Measurements from ENCODE around the gene MEGF10. TPM values are rescaled to one million over a fixed set of nuclear protein-coding genes. Genes with fewer than 3 reads are reported as not detected.

MEGF10 gene
- total RNA-seq, 1 donor from 2014 or later, result 13.3 TPM

- TF ChIP-seq, protein P1, sequence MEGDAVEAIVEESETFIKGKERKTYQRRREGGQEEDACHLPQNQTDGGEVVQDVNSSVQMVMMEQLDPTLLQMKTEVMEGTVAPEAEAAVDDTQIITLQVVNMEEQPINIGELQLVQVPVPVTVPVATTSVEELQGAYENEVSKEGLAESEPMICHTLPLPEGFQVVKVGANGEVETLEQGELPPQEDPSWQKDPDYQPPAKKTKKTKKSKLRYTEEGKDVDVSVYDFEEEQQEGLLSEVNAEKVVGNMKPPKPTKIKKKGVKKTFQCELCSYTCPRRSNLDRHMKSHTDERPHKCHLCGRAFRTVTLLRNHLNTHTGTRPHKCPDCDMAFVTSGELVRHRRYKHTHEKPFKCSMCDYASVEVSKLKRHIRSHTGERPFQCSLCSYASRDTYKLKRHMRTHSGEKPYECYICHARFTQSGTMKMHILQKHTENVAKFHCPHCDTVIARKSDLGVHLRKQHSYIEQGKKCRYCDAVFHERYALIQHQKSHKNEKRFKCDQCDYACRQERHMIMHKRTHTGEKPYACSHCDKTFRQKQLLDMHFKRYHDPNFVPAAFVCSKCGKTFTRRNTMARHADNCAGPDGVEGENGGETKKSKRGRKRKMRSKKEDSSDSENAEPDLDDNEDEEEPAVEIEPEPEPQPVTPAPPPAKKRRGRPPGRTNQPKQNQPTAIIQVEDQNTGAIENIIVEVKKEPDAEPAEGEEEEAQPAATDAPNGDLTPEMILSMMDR (conservative IDR thresholded peaks at IDR 0.05), result no peak
- Mint-ChIP-seq H3K27me3 (peaks cover under 1% of the 10 kb centered on the region), H3K9me3 (no peaks in the 10 kb centered on the region), H3K27ac (no peak overlapping the region), H3K4me3 (no peak overlapping the region), H3K4me1 (ENCODE audit: unreplicated experiment) (peaks cover 6% of the 10 kb centered on the region), H3K36me3 (no peaks in the 10 kb centered on the region)
- no peak for DNase-seq (ENCODE audit: extremely low spot score, unreplicated experiment)
Observed at GRCh38 chr5:127308945-127309344, 18.3 kb downstream of the MEGF10 start.

DNA sequence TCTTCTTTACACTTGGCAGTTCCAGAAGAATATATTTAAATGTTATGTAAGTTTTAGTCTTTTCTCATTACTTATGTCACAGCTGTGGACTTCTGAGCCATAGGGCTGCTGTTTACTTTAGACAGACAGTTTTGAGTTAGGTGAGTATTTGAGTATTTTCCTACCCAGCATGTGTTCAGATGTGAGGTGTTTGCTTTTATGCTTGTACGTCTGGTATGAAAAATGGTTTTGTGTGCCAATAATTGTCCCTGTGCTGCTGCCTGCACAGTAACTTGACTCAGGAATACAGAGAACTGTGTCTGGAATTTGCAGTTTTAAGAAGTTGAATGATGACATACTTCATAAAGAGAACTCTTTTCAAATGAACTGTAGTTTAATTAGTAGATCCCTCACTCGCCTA is 20.8 kb downstream of the MEGF10 start:
- H3K4me1 Mint-ChIP-seq (ENCODE audit: unreplicated experiment), result peaks cover 6% of the 10 kb centered on the region
- H3K36me3 Mint-ChIP-seq, result no peaks in the 10 kb centered on the region
- no peaks in the 10 kb centered on the region for H3K9me3 Mint-ChIP-seq
- peaks cover 3% of the 10 kb centered on the region for H3K27me3 Mint-ChIP-seq
- H3K4me3 Mint-ChIP-seq, result no peak overlapping the region
- no peak for DNase-seq (ENCODE audit: extremely low spot score, unreplicated experiment)
- TF ChIP-seq, protein P1 (conservative IDR thresholded peaks at IDR 0.05), result no peak
- no peak overlapping the region for H3K27ac Mint-ChIP-seq

- H3K36me3 Mint-ChIP-seq, result no peaks in the 10 kb centered on the region
- no peak overlapping the region for H3K27ac Mint-ChIP-seq
- peaks cover 6% of the 10 kb centered on the region for H3K4me1 Mint-ChIP-seq (ENCODE audit: unreplicated experiment)
- DNase-seq (ENCODE audit: extremely low spot score, unreplicated experiment), result no peak
- no peaks in the 10 kb centered on the region for H3K9me3 Mint-ChIP-seq
- peaks cover 3% of the 10 kb centered on the region for H3K27me3 Mint-ChIP-seq
- TF ChIP-seq, protein P1 (conservative IDR thresholded peaks at IDR 0.05), result no peak
- no peak overlapping the region for H3K4me3 Mint-ChIP-seq
Observed at GRCh38 chr5:127311781-127312525, 21.4 kb downstream of the MEGF10 start.

DNA sequence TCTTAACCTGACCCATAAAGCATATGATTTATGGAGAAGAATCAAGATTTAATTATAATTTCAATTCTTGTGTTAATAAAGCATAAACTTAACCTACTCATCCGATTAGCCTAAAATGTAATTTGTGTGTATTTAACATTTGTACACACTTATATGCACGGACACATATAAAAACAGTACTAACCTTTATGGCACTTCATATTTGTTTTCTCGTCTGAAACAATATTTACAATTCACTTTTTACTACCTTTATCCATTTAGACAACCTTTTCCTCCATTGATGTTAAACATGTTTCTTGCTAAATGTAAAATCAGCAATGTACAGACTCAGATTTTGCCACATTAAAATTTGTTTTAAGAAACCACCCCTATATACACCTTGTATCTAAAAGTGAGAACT is 22.8 kb downstream of the MEGF10 start:
- Mint-ChIP-seq H3K4me3 (no peak overlapping the region), H3K27ac (no peak overlapping the region), H3K4me1 (ENCODE audit: unreplicated experiment) (peaks cover 6% of the 10 kb centered on the region), H3K9me3 (no peaks in the 10 kb centered on the region), H3K36me3 (no peaks in the 10 kb centered on the region), H3K27me3 (peaks cover 3% of the 10 kb centered on the region)
- TF ChIP-seq, protein P1 (conservative IDR thresholded peaks at IDR 0.05), result no peak
- DNase-seq (ENCODE audit: extremely low spot score, unreplicated experiment), result no peak

DNA sequence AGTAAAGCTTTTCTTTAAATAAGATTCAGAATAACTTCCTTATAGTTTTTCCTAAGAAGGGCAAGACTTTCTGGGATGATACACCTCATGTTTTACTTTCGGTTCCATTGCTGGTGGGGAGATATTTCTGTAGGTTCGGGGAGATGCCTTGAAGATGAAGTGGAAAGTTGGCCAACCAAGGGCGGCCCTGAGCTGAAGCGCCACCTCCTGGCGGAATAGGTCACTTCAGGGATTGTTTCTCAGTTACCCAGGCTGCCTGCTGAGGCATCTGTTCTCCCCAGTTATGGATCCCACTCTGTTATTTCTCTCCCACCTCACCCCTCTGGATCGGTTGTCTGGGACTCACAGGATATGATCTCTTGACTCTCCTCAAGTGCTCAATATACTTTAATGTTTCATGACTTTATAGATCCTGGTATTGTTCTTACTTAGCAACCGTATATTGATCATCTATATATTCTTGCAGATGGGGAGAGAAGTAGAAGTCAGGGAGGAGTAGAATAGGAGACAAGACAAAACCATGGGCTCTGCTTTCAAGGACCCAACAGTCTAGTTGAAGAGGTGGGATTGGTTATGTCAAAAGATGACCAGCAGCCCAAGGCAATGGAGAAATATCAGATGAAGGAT is 23.4 kb downstream of the MEGF10 start:
- TF ChIP-seq, protein P1 (conservative IDR thresholded peaks at IDR 0.05), result peak; percentile 76
- no peaks in the 10 kb centered on the region for H3K9me3 Mint-ChIP-seq
- peaks cover 3% of the 10 kb centered on the region for H3K27me3 Mint-ChIP-seq
- no peaks in the 10 kb centered on the region for H3K36me3 Mint-ChIP-seq
- no peak overlapping the region for H3K4me3 Mint-ChIP-seq
- no peak for DNase-seq (ENCODE audit: extremely low spot score, unreplicated experiment)
- no peak overlapping the region for H3K27ac Mint-ChIP-seq
- peaks cover 6% of the 10 kb centered on the region for H3K4me1 Mint-ChIP-seq (ENCODE audit: unreplicated experiment)
